Caco-2 (cell line): ENCODE results near the gene SH3BP1. TPM values are rescaled to one million over a fixed set of nuclear protein-coding genes. Genes with fewer than 3 reads are reported as not detected.
"Not testable (repeated sequence)": the region's sequence is repeated elsewhere in the genome, so short reads cannot be mapped to it uniquely, and the experiment has no call there.

Experiments
- Bru-seq: library from RNA; stranded (reverse); fragments of 400-500 nt; gene quantifications from one replicate; lab custom pipeline; 2021; lab: Mats Ljungman, UMichigan
- BruChase-seq, 2 experiments: library from RNA; stranded (reverse); fragments of 400-500 nt; gene quantifications; one replicate each; lab custom pipeline; 2021; lab: Mats Ljungman, UMichigan
- BruUV-seq: library from RNA; stranded (reverse); fragments of 400-500 nt; replicated peaks from 2 replicates; lab custom pipeline; 2021; lab: Mats Ljungman, UMichigan
- CTCF ChIA-PET: fragments of 300-600 bp; sonication (Branson Sonifier 250); formaldehyde crosslinking; loops from one replicate; lab custom pipeline; 2022; ENCODE audit warnings: antibody characterized with exemption; lab: Charles Lee
- POLR2A ChIA-PET: fragments of 300-600 bp; sonication (Branson Sonifier 250); formaldehyde crosslinking; loops from one replicate; lab custom pipeline; 2022; ENCODE audit warnings: antibody characterized with exemption; lab: Charles Lee
- DNase-seq, 2 experiments: peaks; one replicate each; pipeline versions ENCODE4 v3.0.0 to v3.0.0-alpha.2; 2020 to 2022
- H3K27me3 ChIP-seq: replicated peaks from 2 replicates; pipeline ENCODE4 v1.6.0; 2011; ENCODE audit warnings: low read length; ENCODE audit not compliant: control insufficient read depth, insufficient read depth
- H3K36me3 ChIP-seq: 2 replicates; pipeline ENCODE4 v1.5.1; 2011; ENCODE audit warnings: low read length; ENCODE audit not compliant: control insufficient read depth, insufficient read depth
- H3K4me1 ChIP-seq: fragments of 250-450 bp; sonication (Bioruptor Pico); 2 replicates; pipeline ENCODE4 v1.5.1; 2020; ENCODE audit warnings: mild to moderate bottlenecking
- H3K4me3 ChIP-seq: 2 replicates; pipeline ENCODE4 v1.5.1; 2011; ENCODE audit warnings: low read depth, mild to moderate bottlenecking, control low read depth, low read length
- H3K9me3 ChIP-seq: fragments of 250-450 bp; sonication (Bioruptor Pico); 2 replicates; pipeline ENCODE4 v1.5.1; 2020; ENCODE audit warnings: mild to moderate bottlenecking, moderate library complexity
- H3K27ac Mint-ChIP-seq: one replicate; pipeline ENCODE4 v1.8.0; 2022; ENCODE audit warnings: mixed read lengths; ENCODE audit not compliant: unreplicated experiment
- H3K27me3 Mint-ChIP-seq: one replicate; pipeline ENCODE4 v1.8.0; 2022; ENCODE audit warnings: mixed read lengths; ENCODE audit not compliant: insufficient read depth, unreplicated experiment
- H3K36me3 Mint-ChIP-seq: one replicate; pipeline ENCODE4 v1.8.0; 2022; ENCODE audit warnings: mild to moderate bottlenecking, mixed read lengths; ENCODE audit not compliant: insufficient read depth, unreplicated experiment
- H3K4me1 Mint-ChIP-seq: one replicate; pipeline ENCODE4 v1.8.0; 2022; ENCODE audit warnings: low read depth, mixed read lengths; ENCODE audit not compliant: unreplicated experiment
- H3K4me3 Mint-ChIP-seq: one replicate; pipeline ENCODE4 v1.8.0; 2022; ENCODE audit warnings: mild to moderate bottlenecking, moderate library complexity, mixed read lengths; ENCODE audit not compliant: unreplicated experiment
- H3K9me3 Mint-ChIP-seq: one replicate; pipeline ENCODE4 v1.8.0; 2022; ENCODE audit warnings: mixed read lengths; ENCODE audit not compliant: unreplicated experiment
- CTCF ChIP-seq, 2 experiments: fragments of 200-600 bp in 1 of 2; IDR thresholded peaks; 1 replicate in 1 of 2; 2 replicates in 1 of 2; pipeline versions ENCODE4 v1.5.1 to v1.8.0; 2011 to 2022; ENCODE audit warnings: antibody characterized with exemption in 1 of 2, control low read depth in 1 of 2, inconsistent platforms in 1 of 2, low read depth in 1 of 2, low read length in 1 of 2, mild to moderate bottlenecking in 1 of 2, moderate library complexity in 1 of 2; ENCODE audit not compliant: insufficient read depth in 1 of 2, severe bottlenecking in 1 of 2, unreplicated experiment in 1 of 2
- intact Hi-C: fragments of 100-400 bp; cut with micrococcal nuclease; formaldehyde crosslinking; loops from one replicate; pipeline ENCODE4 v1.10.0; 2022; ENCODE audit not compliant: unreplicated experiment
- long read RNA-seq: library from polyadenylated mRNA; stranded (forward); transcript quantifications from one replicate; pipeline ENCODE4 v2.0.0, GENCODE V29; 2022
- total RNA-seq: library from RNA; stranded (reverse); gene quantifications from 2 replicates; pipeline ENCODE4 v1.2.3, GENCODE V29; 2022

The SH3BP1 gene
- total RNA-seq (19.8 and 20.7 TPM in 2 replicates), Bru-seq, nascent RNA (percentile 37 among the genes with signal in this experiment), BruChase-seq, experiment 1, labeled RNA remaining after a 2-hour chase (percentile 53 among the genes with signal in this experiment), BruChase-seq, experiment 2, labeled RNA remaining after a 6-hour chase (percentile 65 among the genes with signal in this experiment)
- long read RNA-seq, transcript SH3BP1-201 (18 exons, 2,854 nt) = major isoform, 6 of 11 reads
- long read RNA-seq, partial matches to known transcripts = 0 of 11 reads
- long read RNA-seq, other reads (novel, unspliced or antisense) = 5 of 11 reads

- Mint-ChIP-seq H3K27me3 (no peaks in the 10 kb centered on the region), H3K9me3 (no peaks in the 10 kb centered on the region), H3K4me1 (peaks cover 13% of the 10 kb centered on the region), H3K36me3 (peaks cover 13% of the 10 kb centered on the region), H3K4me3 (peak within 1 kb of the TSS; percentile 75), H3K27ac (peak within 1 kb of the TSS; percentile 76)
- TF ChIP-seq CTCF (IDR thresholded peaks at IDR 0.05; ENCODE audit: insufficient read depth in 1 of 2, low read depth in 1 of 2, low read length in 1 of 2, severe bottlenecking in 1 of 2, unreplicated experiment in 1 of 2) = no peak
- peak; percentile 77 to 81 for DNase-seq
- Histone ChIP-seq H3K36me3 (no peaks in the 10 kb centered on the region; the same call in 1 of the 2 replicates), H3K9me3 (no peaks in the 10 kb centered on the region), H3K4me1 (peaks cover 26% of the 10 kb centered on the region), H3K4me3 (peak within 1 kb of the TSS; percentile 78), H3K27me3 (no peaks in the 10 kb centered on the region)
- intact Hi-C loops = no loop called here
- ChIA-PET POLR2A (no interaction called here), CTCF (interaction anchor here (0.6 to 1.0 kb wide), 3 partner anchors 19 to 93 kb away, joined by 3 to 6 read pairs (median 3); partner anchors contain the start of gene PDXP)
- BruUV-seq = no TSS peak
Measured at GRCh38 chr22:37639070-37639760, at the start of gene SH3BP1. Gene SH3BP1, plus strand, starts transcription at chr22:37639669. Its CDS starts 119 bp downstream, at chr22:37639788.

- H3K9me3 ChIP-seq, DNase-seq, intact Hi-C loops, H3K36me3 Mint-ChIP-seq, H3K4me3 Mint-ChIP-seq, H3K27me3 Mint-ChIP-seq, BruUV-seq, H3K27me3 ChIP-seq, POLR2A ChIA-PET, H3K9me3 Mint-ChIP-seq, H3K36me3 ChIP-seq, H3K4me3 ChIP-seq, H3K27ac Mint-ChIP-seq: not testable (repeated sequence)
- peaks cover 24% of the 10 kb centered on the region for H3K4me1 Mint-ChIP-seq
- CTCF ChIA-PET = interaction anchor here (2.7 kb wide), 1 partner anchor 11 kb away, joined by 36 read pairs; the partner anchor contains the start of gene LGALS2
- H3K4me1 ChIP-seq = peaks cover 10% of the 10 kb centered on the region
Measured at GRCh38 chr22:37591081-37591480, 48.4 kb upstream of the SH3BP1 start.

GRCh38 chr22:37591823-37592404 lies 47.6 kb upstream of the SH3BP1 start:
- H3K4me3 Mint-ChIP-seq = peak overlapping the region; percentile 59
- no peak for DNase-seq
- BruUV-seq = TSS peak; percentile 50
- peaks cover 24% of the 10 kb centered on the region for H3K4me1 Mint-ChIP-seq
- H3K27me3 Mint-ChIP-seq = no peaks in the 10 kb centered on the region
- Histone ChIP-seq H3K4me1 (peaks cover 10% of the 10 kb centered on the region), H3K9me3 (no peaks in the 10 kb centered on the region), H3K36me3 (no peaks in the 10 kb centered on the region), H3K4me3 (no peak overlapping the region), H3K27me3 (no peaks in the 10 kb centered on the region)
- H3K9me3 Mint-ChIP-seq = no peaks in the 10 kb centered on the region
- intact Hi-C loops = loop anchor here (1.0 kb wide), 5 partner anchors 12 to 53 kb away; partner anchors contain the start of gene LGALS2
- TF ChIP-seq CTCF (IDR thresholded peaks at IDR 0.05; ENCODE audit: insufficient read depth in 1 of 2, low read depth in 1 of 2, low read length in 1 of 2, severe bottlenecking in 1 of 2, unreplicated experiment in 1 of 2) = no peak
- CTCF ChIA-PET = interaction anchor here (0.6 to 2.7 kb wide), 21 partner anchors 9 to 344 kb away, joined by 3 to 54 read pairs (median 8); partner anchors contain the start of genes CDC42EP1, GGA1, LGALS2 and NOL12
- POLR2A ChIA-PET = interaction anchor here (0.9 to 1.5 kb wide), 5 partner anchors 12 to 53 kb away, joined by 3 to 17 read pairs (median 7); partner anchors contain the start of genes GGA1 and LGALS2
- H3K27ac Mint-ChIP-seq = peak overlapping the region; percentile 65
- H3K36me3 Mint-ChIP-seq = no peaks in the 10 kb centered on the region
